WERI-Rb-1 (cell line): ENCODE data around the gene ACER3.

ENCODE experiments used
- DNase-seq: peaks from one replicate; pipeline ENCODE4 v3.0.0-alpha.2; 2020
- H3K27ac ChIP-seq: fragments of 250-450 bp; sonication (Bioruptor Pico); 2 replicates; pipeline ENCODE4 v1.5.1; 2020; ENCODE audit warnings: mild to moderate bottlenecking, moderate library complexity
- H3K27me3 ChIP-seq: fragments of 250-450 bp; sonication (Bioruptor Pico); 2 replicates; pipeline ENCODE4 v1.5.1; 2021; ENCODE audit warnings: mild to moderate bottlenecking, low read depth, moderate library complexity; ENCODE audit not compliant: insufficient read depth, severe bottlenecking
- H3K36me3 ChIP-seq: fragments of 250-450 bp; sonication (Bioruptor Pico); 2 replicates; pipeline ENCODE4 v1.5.1; 2020; ENCODE audit warnings: mild to moderate bottlenecking, moderate library complexity
- H3K4me3 ChIP-seq: 2 replicates; pipeline ENCODE4 v1.5.1; 2011; ENCODE audit warnings: low read depth, mild to moderate bottlenecking, control low read depth, low read length
- H3K9me3 ChIP-seq: fragments of 250-450 bp; sonication (Bioruptor Pico); 2 replicates; pipeline ENCODE4 v1.5.1; 2021; ENCODE audit warnings: mild to moderate bottlenecking, moderate library complexity; ENCODE audit not compliant: severe bottlenecking
- CTCF ChIP-seq: IDR thresholded peaks from 2 replicates; pipeline ENCODE4 v1.5.1; 2011; ENCODE audit warnings: low read depth, mild to moderate bottlenecking, control low read depth, inconsistent platforms, low read length

ACER3 gene

GRCh38 chr11:76841923-76842452 is 18.7 kb upstream of the ACER3 start:
- H3K27me3 ChIP-seq = no peaks in the 10 kb centered on the region
- no peak for DNase-seq

GRCh38 chr11:76843907-76844306 is 16.8 kb upstream of the ACER3 start:
- no peak for DNase-seq
- H3K4me3 ChIP-seq = no peak overlapping the region
- no peaks in the 10 kb centered on the region for H3K27me3 ChIP-seq
- no peaks in the 10 kb centered on the region for H3K36me3 ChIP-seq
- no peak overlapping the region for H3K27ac ChIP-seq
- no peak for TF ChIP-seq CTCF
- no peaks in the 10 kb centered on the region for H3K9me3 ChIP-seq

More at GRCh38 chr11:76841923-76842452, 18.7 kb upstream of the ACER3 start:
- H3K27ac ChIP-seq = no peak overlapping the region
- TF ChIP-seq CTCF = no peak
- H3K9me3 ChIP-seq = no peaks in the 10 kb centered on the region
- H3K4me3 ChIP-seq = no peak overlapping the region
- no peaks in the 10 kb centered on the region for H3K36me3 ChIP-seq

GRCh38 chr11:76844511-76844910 is 16.2 kb upstream of the ACER3 start:
- no peaks in the 10 kb centered on the region for H3K9me3 ChIP-seq
- TF ChIP-seq CTCF = no peak
- no peak overlapping the region for H3K27ac ChIP-seq
- no peak for DNase-seq
- no peak overlapping the region for H3K4me3 ChIP-seq
- H3K36me3 ChIP-seq = no peaks in the 10 kb centered on the region
- no peaks in the 10 kb centered on the region for H3K27me3 ChIP-seq

- DNase-seq = no peak
- Histone ChIP-seq H3K27ac (no peak overlapping the region), H3K4me3 (no peak overlapping the region), H3K27me3 (no peaks in the 10 kb centered on the region), H3K36me3 (no peaks in the 10 kb centered on the region), H3K9me3 (no peaks in the 10 kb centered on the region)
- TF ChIP-seq CTCF = no peak
Measured at GRCh38 chr11:76845069-76845468, 15.6 kb upstream of the ACER3 start.

- Histone ChIP-seq H3K4me3 (no peak overlapping the region), H3K9me3 (no peaks in the 10 kb centered on the region), H3K27ac (no peak overlapping the region), H3K36me3 (no peaks in the 10 kb centered on the region), H3K27me3 (no peaks in the 10 kb centered on the region)
- TF ChIP-seq CTCF = no peak
- no peak for DNase-seq
Measured at GRCh38 chr11:76846441-76846840, 14.3 kb upstream of the ACER3 start.

GRCh38 chr11:76849376-76849775 is 11.3 kb upstream of the ACER3 start:
- no peak overlapping the region for H3K4me3 ChIP-seq
- no peak overlapping the region for H3K27ac ChIP-seq
- no peaks in the 10 kb centered on the region for H3K36me3 ChIP-seq
- no peaks in the 10 kb centered on the region for H3K9me3 ChIP-seq
- H3K27me3 ChIP-seq = no peaks in the 10 kb centered on the region
- DNase-seq = no peak
- no peak for TF ChIP-seq CTCF
